ENCODE results near the gene ALOX15B. TPM values are rescaled to one million over a fixed set of nuclear protein-coding genes. Genes with fewer than 3 reads are reported as not detected.

The ALOX15B gene
- total and polyA plus RNA-seq, 10 donors, result 0.13 to 7.8 (median 2.7) TPM

- Histone ChIP-seq H3K9me3 (no peaks in the 10 kb centered on the region), H3K4me1 (no peaks in the 10 kb centered on the region), H3K36me3 (peaks cover 0 to 3% (median 0%) of the 10 kb centered on the region in 6 donors), H3K27me3 (replicated peaks in 1 of 7) (peaks cover 0 to 21% (median 0%) of the 10 kb centered on the region in 7 donors), H3K27ac (no peak overlapping the region), H3K4me3 (no peak overlapping the region)
- intact Hi-C loops (cut with DNase I; ENCODE audit: low total_unique reads), result no loop called here
- no peak for TF ChIP-seq POLR2A (IDR thresholded peaks at IDR 0.05)
- no peak for TF ChIP-seq CTCF (IDR thresholded peaks at IDR 0.05 in 8 of 11, conservative IDR thresholded peaks at IDR 0.05 in 3 of 11)
- no peak for TF ChIP-seq POLR2AphosphoS5 (IDR thresholded peaks at IDR 0.05)
- DNase-seq, result no peak
- 81 to 97% (median 92%) methylated on average over 4 to 12 of the region's 12 CpGs for WGBS, 5 donors
These were observed 9.4 kb downstream of the ALOX15B start for GRCh38 chr17:8048236-8048635.

- WGBS, 5 donors, result 76 to 89% (median 87%) methylated on average over 7 to 8 of the region's 8 CpGs
- intact Hi-C loops (cut with DNase I; ENCODE audit: low total_unique reads), result no loop called here
- Histone ChIP-seq H3K4me1 (no peaks in the 10 kb centered on the region), H3K4me3 (no peak overlapping the region), H3K36me3 (peaks cover 0 to 3% (median 0%) of the 10 kb centered on the region in 6 donors), H3K27ac (no peak overlapping the region), H3K9me3 (no peaks in the 10 kb centered on the region), H3K27me3 (replicated peaks in 1 of 7) (peaks cover 0 to 21% (median 0%) of the 10 kb centered on the region in 7 donors)
- DNase-seq, result no peak
- TF ChIP-seq POLR2AphosphoS5 (IDR thresholded peaks at IDR 0.05), result no peak
- TF ChIP-seq CTCF (IDR thresholded peaks at IDR 0.05 in 8 of 11, conservative IDR thresholded peaks at IDR 0.05 in 3 of 11), result no peak
- TF ChIP-seq POLR2A (IDR thresholded peaks at IDR 0.05), result no peak
These were observed 9.9 kb downstream of the ALOX15B start for GRCh38 chr17:8048736-8049135.

GRCh38 chr17:8051831-8052230 is 13.0 kb downstream of the ALOX15B start:
- TF ChIP-seq POLR2AphosphoS5 (IDR thresholded peaks at IDR 0.05) (no peak), POLR2A (IDR thresholded peaks at IDR 0.05) (no peak), CTCF (IDR thresholded peaks at IDR 0.05 in 8 of 11, conservative IDR thresholded peaks at IDR 0.05 in 3 of 11) (no peak)
- intact Hi-C loops (cut with DNase I; ENCODE audit: low total_unique reads), result loop anchor here (10.0 kb wide), 2 partner anchors 57 to 227 kb away; no protein-coding TSS in a partner anchor
- no peaks in the 10 kb centered on the region for H3K9me3 ChIP-seq
- no peak for DNase-seq
- no peak overlapping the region for H3K4me3 ChIP-seq
- H3K36me3 ChIP-seq, result peaks cover 0 to 3% (median 0%) of the 10 kb centered on the region in 6 donors
- 72 to 91% (median 85%) methylated on average over 7 of the region's 7 CpGs for WGBS, 5 donors
- H3K27me3 ChIP-seq (replicated peaks in 1 of 7), result peaks cover 0 to 10% (median 0%) of the 10 kb centered on the region in 7 donors
- no peak overlapping the region for H3K27ac ChIP-seq
- peaks cover 0 to 20% (median 14%) of the 10 kb centered on the region in 6 donors for H3K4me1 ChIP-seq

GRCh38 chr17:8052256-8053252 is 13.7 kb downstream of the ALOX15B start:
- peaks cover 0 to 10% (median 0%) of the 10 kb centered on the region in 7 donors for H3K27me3 ChIP-seq (replicated peaks in 1 of 7)
- H3K36me3 ChIP-seq, result peaks cover 0 to 3% (median 0%) of the 10 kb centered on the region in 6 donors
- TF ChIP-seq POLR2AphosphoS5 (IDR thresholded peaks at IDR 0.05), result no peak
- TF ChIP-seq POLR2A (IDR thresholded peaks at IDR 0.05), result no peak
- TF ChIP-seq CTCF (IDR thresholded peaks at IDR 0.05 in 8 of 11, conservative IDR thresholded peaks at IDR 0.05 in 3 of 11), result no peak
- 85 to 94% (median 93%) methylated on average over 6 of the region's 6 CpGs for WGBS, 5 donors
- H3K27ac ChIP-seq, result no peak overlapping the region
- H3K4me1 ChIP-seq, result peaks cover 0 to 28% (median 21%) of the 10 kb centered on the region in 6 donors
- DNase-seq, result peak; percentile 28
- no peaks in the 10 kb centered on the region for H3K9me3 ChIP-seq
- H3K4me3 ChIP-seq, result no peak overlapping the region
- intact Hi-C loops (cut with DNase I; ENCODE audit: low total_unique reads), result loop anchor here (10.0 kb wide), 2 partner anchors 58 to 228 kb away; no protein-coding TSS in a partner anchor
